PFSK-1 (cell line): ENCODE measurements around the gene CACHD1.

Experiments used
- FOXP2 ChIP-seq: optimal IDR thresholded peaks from 2 replicates; pipeline ENCODE3; 2011; ENCODE audit warnings: borderline replicate concordance, control low read depth, inconsistent platforms; ENCODE audit not compliant: insufficient read depth; ENCODE audit errors: extremely low read length, extremely low read depth
- POLR2AphosphoS5 ChIP-seq: IDR thresholded peaks from 2 replicates; pipeline ENCODE4 v1.6.1; 2012; ENCODE audit warnings: low read depth, mild to moderate bottlenecking, control low read depth, low read length, moderate library complexity
- SIN3A ChIP-seq: IDR thresholded peaks from 2 replicates; pipeline ENCODE4 v1.6.1; 2012; ENCODE audit warnings: mild to moderate bottlenecking, low read length, moderate library complexity, borderline replicate concordance; ENCODE audit not compliant: insufficient read depth
- TAF1 ChIP-seq: IDR thresholded peaks from 2 replicates; pipeline ENCODE4 v1.6.1; 2012; ENCODE audit warnings: low read length, control low read depth, borderline replicate concordance; ENCODE audit not compliant: insufficient read depth
- TF ChIP-seq, protein P1 (sequence below), 2 experiments: IDR thresholded peaks; 2 replicates each; pipeline versions ENCODE4 v1.6.1 to v1.8.0; 2011 to 2012; ENCODE audit warnings: low read depth in 2 of 2, low read length in 2 of 2, control low read depth in 1 of 2, inconsistent platforms in 1 of 2, mild to moderate bottlenecking in 1 of 2, moderate library complexity in 1 of 2; ENCODE audit not compliant: insufficient read depth in 1 of 2

Gene CACHD1

DNA sequence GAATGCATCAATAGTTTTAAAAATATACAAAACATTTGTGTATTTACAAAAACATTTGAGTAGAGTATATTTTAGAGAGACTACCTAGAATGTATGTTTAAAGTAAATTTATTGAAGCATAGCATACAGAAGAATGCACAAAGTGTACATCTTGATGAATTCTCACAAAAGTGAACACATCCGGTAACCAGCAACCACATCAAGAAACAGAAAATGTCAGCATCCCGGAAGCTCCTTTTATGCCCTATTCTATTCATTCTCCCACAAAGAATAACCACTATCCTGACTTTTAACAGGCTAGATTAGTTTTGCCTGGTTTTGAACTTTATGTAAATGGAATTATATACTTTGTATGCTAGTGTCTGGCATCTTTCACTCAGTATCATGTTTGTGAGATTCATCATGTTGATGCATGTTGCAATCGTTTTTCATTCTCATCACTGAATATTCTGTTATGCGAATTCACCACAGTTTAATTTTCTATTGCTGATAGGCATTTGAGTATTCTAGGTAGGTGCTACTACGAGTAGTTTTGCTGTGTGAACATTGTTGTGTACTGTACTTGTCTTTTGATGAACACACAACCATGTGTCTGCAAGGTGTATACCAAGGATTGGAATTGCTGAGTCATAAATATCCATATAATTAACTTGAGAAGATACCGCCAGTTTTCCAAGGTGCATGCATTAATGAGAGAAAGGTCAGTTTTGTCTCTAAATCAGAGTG, 75.4 kb downstream of the CACHD1 start:
- TF ChIP-seq, protein P1, sequence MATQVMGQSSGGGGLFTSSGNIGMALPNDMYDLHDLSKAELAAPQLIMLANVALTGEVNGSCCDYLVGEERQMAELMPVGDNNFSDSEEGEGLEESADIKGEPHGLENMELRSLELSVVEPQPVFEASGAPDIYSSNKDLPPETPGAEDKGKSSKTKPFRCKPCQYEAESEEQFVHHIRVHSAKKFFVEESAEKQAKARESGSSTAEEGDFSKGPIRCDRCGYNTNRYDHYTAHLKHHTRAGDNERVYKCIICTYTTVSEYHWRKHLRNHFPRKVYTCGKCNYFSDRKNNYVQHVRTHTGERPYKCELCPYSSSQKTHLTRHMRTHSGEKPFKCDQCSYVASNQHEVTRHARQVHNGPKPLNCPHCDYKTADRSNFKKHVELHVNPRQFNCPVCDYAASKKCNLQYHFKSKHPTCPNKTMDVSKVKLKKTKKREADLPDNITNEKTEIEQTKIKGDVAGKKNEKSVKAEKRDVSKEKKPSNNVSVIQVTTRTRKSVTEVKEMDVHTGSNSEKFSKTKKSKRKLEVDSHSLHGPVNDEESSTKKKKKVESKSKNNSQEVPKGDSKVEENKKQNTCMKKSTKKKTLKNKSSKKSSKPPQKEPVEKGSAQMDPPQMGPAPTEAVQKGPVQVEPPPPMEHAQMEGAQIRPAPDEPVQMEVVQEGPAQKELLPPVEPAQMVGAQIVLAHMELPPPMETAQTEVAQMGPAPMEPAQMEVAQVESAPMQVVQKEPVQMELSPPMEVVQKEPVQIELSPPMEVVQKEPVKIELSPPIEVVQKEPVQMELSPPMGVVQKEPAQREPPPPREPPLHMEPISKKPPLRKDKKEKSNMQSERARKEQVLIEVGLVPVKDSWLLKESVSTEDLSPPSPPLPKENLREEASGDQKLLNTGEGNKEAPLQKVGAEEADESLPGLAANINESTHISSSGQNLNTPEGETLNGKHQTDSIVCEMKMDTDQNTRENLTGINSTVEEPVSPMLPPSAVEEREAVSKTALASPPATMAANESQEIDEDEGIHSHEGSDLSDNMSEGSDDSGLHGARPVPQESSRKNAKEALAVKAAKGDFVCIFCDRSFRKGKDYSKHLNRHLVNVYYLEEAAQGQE (IDR thresholded peaks at IDR 0.05; ENCODE audit: insufficient read depth in 1 of 2, low read depth in 2 of 2, low read length in 2 of 2) = no peak
- TF ChIP-seq TAF1 (no peak), SIN3A (no peak), FOXP2 (no peak), POLR2AphosphoS5 (no peak)

DNA sequence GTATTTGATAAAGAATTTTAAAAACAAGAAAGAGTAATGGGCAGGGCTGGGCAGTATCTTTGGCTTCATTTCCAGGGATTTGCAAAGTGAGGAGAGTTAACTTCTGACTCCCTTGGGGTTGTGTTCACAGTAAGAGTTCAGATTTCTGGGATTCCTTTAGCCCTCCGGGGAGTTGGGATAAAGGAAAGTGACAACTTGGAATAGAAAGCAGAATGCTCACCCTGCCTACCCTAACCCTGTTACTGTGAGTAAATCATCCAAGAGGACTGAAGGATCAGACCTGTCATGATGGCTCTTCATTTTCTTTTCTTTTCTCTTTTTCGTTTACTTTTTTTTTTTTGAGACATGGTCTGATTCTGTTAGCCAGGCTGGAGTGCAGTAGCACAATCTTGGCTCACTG, 76.1 kb downstream of the CACHD1 start:
- TF ChIP-seq TAF1 = no peak

DNA sequence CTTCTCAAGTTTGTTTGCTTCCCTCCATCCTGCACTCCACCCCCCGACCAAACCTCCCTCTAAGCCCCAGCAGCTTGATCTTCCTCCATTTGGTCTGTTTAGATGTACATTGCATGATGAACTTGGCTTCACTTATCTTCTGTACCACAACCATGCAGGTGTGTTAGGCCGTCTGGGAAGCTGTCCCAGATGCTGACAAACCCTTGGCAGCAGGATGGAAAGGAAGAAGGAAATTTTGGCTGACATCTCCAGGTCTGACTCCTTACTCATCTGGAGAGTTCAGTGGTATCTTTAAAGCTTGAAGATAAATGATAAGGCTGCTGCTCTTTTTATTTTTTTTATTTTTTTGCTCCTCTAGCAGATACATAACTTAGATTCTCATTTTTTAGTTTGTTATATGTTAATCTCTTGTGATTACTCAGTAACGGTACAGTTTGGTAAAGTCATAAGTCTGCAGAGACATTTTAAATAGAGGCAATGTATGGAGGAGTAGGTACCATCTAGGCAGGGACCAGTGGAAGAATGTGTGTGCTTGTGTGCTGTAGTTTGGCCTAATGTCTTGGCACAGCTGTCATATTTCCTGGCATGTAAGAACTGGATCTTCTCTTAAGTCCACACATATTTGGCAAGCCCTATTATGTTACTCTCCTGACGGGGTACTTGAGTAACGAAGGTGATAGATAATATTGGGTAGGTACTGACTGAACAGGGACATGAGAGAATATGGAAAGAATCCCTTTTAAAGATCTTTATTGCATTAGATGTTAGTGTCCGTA, 79.7 kb downstream of the CACHD1 start:
- TF ChIP-seq TAF1 = no peak
- no peak for TF ChIP-seq SIN3A
- TF ChIP-seq, protein P1 (IDR thresholded peaks at IDR 0.05; ENCODE audit: insufficient read depth in 1 of 2, low read depth in 2 of 2, low read length in 2 of 2) = no peak
- TF ChIP-seq POLR2AphosphoS5 = no peak
- no peak for TF ChIP-seq FOXP2

DNA sequence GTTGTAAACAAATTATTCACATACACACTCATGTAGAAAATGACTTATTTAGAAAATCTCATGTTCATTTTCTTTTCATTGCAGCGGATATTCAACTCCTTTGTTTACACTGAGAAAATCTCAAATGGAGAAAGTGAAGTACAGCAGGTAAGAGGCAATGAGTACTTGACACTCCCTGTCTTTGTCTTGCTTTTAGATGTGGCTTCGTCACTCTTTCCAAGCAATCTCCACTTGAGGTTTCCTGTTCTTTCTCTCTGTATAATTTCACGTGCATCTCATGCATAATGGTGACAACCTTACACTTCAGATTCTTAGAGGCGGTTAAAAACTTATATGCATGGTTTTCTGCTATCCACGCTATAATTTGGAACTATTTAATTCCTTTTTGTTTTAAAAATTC, 80.6 kb downstream of the CACHD1 start:
- no peak for TF ChIP-seq TAF1
- TF ChIP-seq FOXP2 = no peak
- no peak for TF ChIP-seq SIN3A
- TF ChIP-seq POLR2AphosphoS5 = no peak
- TF ChIP-seq, protein P1 (IDR thresholded peaks at IDR 0.05; ENCODE audit: insufficient read depth in 1 of 2, low read depth in 2 of 2, low read length in 2 of 2) = no peak

DNA sequence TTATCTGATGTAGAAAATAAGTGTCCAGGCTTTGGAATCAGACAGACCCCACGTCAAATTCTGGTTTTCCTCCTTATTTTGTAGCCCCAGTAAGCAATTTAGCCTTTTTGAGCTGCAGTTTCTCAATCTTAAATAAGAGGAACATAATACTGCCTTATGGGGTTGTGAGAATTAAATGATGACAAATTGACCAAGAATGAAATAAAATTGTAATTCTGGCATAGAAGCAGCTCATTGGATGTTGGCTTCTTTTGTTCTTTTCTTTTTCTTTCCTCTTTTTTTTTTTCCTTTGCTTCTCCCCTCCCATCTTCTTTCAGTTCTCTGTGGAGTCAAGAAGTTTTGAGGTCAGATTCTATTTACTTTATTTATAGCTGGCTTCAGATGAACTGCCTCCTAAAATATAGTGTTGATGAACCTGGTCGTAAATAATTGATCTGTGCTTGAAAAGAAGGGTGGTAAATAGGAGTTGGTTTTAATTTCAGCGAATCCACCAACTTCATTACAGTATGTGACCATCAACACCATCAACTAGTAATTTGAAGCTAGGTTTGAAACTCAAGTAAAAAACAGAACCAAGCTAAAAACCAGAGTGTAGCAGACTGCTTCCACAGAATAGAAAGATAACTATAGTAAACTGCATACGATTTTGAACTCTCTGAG, 81.1 kb downstream of the CACHD1 start:
- TF ChIP-seq FOXP2 (no peak), TAF1 (no peak), POLR2AphosphoS5 (no peak), SIN3A (no peak)
- TF ChIP-seq, protein P1 (IDR thresholded peaks at IDR 0.05; ENCODE audit: insufficient read depth in 1 of 2, low read depth in 2 of 2, low read length in 2 of 2) = no peak
